ENCODE results near the gene TBC1D10B.
A peak's percentile ranks its signal among the peaks of the same experiment; 100 is the strongest.
"Not testable (repeated sequence)": the region's sequence is repeated elsewhere in the genome, so short reads cannot be mapped to it uniquely, and the experiment has no call there.

DNA sequence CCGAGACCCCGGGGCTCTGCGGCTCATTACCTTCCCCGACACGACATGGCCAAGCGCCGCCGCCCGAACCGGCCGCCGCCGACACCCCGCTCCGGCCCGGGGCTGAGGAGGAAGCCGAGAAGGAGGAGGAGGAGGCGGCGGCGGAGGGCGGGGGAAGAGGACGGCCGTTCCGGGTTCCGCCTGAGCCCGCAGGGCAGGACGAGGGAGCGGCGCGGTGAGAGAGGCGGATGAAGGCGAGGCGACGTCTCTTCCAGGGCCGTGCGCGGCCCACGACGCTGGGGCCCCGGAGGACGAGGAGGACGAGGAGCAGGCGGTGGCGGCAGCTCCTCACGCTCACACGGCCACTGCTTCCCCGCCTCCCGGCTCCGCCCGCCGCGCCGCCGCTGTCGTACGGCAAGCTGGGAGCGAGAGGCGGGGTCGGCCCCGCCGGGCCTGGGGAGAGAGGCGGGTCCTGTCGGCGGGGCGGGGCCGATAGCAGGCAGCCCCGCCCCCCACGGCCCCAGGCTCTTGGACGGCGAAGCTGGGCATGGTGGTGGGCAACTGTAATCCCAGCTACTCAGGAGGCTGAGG is 35.2 kb downstream of the TBC1D10B start:
- TF ChIP-seq, protein P1, sequence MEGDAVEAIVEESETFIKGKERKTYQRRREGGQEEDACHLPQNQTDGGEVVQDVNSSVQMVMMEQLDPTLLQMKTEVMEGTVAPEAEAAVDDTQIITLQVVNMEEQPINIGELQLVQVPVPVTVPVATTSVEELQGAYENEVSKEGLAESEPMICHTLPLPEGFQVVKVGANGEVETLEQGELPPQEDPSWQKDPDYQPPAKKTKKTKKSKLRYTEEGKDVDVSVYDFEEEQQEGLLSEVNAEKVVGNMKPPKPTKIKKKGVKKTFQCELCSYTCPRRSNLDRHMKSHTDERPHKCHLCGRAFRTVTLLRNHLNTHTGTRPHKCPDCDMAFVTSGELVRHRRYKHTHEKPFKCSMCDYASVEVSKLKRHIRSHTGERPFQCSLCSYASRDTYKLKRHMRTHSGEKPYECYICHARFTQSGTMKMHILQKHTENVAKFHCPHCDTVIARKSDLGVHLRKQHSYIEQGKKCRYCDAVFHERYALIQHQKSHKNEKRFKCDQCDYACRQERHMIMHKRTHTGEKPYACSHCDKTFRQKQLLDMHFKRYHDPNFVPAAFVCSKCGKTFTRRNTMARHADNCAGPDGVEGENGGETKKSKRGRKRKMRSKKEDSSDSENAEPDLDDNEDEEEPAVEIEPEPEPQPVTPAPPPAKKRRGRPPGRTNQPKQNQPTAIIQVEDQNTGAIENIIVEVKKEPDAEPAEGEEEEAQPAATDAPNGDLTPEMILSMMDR (IDR thresholded peaks at IDR 0.05) = not testable (repeated sequence)
- peak; percentile 63 to 73 for TF ChIP-seq POLR2A (IDR thresholded peaks at IDR 0.05)

Data from sigmoid colon (tissue), 3 donors.